Ovary (tissue), 9 donors: ENCODE results near the gene GMPR. TPM values are rescaled to one million over a fixed set of nuclear protein-coding genes. Genes with fewer than 3 reads are reported as not detected.
"Not testable (repeated sequence)": the region's sequence is repeated elsewhere in the genome, so short reads cannot be mapped to it uniquely, and the experiment has no call there.

Source experiments
- DNase-seq, 5 donors: peaks; one replicate each; pipeline ENCODE4 v3.0.0-alpha.2; 2019 to 2020
- H3K27ac ChIP-seq, 2 donors: fragments of 200-600 bp; one replicate each; pipeline versions ENCODE4 v1.5.1 to v1.8.0; 2019 to 2022
- H3K27me3 ChIP-seq: fragments of 200-600 bp; one replicate; pipeline ENCODE4 v1.8.0; 2022
- H3K36me3 ChIP-seq: fragments of 200-600 bp; sonication (generic); one replicate; pipeline ENCODE4 v1.5.1; 2019
- H3K4me1 ChIP-seq: one replicate; pipeline ENCODE4 v1.8.1; 2013; ENCODE audit warnings: mild to moderate bottlenecking, moderate library complexity; ENCODE audit not compliant: insufficient read depth
- H3K4me3 ChIP-seq: fragments of 200-600 bp; sonication (generic); one replicate; pipeline ENCODE4 v1.5.1; 2017
- H3K9me3 ChIP-seq, 2 donors: fragments of 200-600 bp in 1 of 2; sonication (generic) in 1 of 2; one replicate each; pipeline versions ENCODE4 v1.5.1 to v1.8.1; 2013 to 2019; ENCODE audit warnings: mild to moderate bottlenecking in 1 of 2, moderate library complexity in 1 of 2
- CTCF ChIP-seq, 3 donors: fragments of 450-650 bp in 2 of 3; fragments of 200-600 bp in 1 of 3; IDR thresholded peaks; one replicate each; pipeline versions ENCODE4 v1.5.1 to v1.8.0; 2016 to 2022; ENCODE audit warnings: antibody characterized with exemption in 3 of 3, mild to moderate bottlenecking in 1 of 3
- EP300 ChIP-seq: sonication (generic); formaldehyde crosslinking; IDR thresholded peaks from one replicate; pipeline ENCODE4 v1.6.1; 2017; ENCODE audit warnings: antibody characterized with exemption
- POLR2A ChIP-seq: fragments of 450-650 bp; IDR thresholded peaks from one replicate; pipeline ENCODE4 v1.6.1; 2017; ENCODE audit warnings: antibody characterized with exemption, mild to moderate bottlenecking, moderate library complexity
- WGBS, 3 donors: extraction: QIAGEN DNeasy Blood & Tissue Kit in 1 of 3; methylation state at CpG; one replicate each; pipeline versions ENCODE4 v1.1.5 to v1.1.7; 2013 to 2017; 5-methylcytosine and 5-hydroxymethylcytosine counted together
- intact Hi-C, 4 donors: fragments of 100-400 bp; cut with DNase I; formaldehyde crosslinking; loops; one replicate each; pipeline versions ENCODE4 v1.11.0 to v1.15.1; 2022 to 2023
- polyA plus RNA-seq, 2 donors: library from polyadenylated mRNA; stranded (reverse); fragments of 200-250 nt in 1 of 2; fragments of 350-450 nt in 1 of 2; fragmentation: Illumina TruSeq in 1 of 2; extraction: RNeasy Lipid Tissue Mini Kit (QIAGEN cat#74804) in 1 of 2; gene quantifications; one replicate each; pipeline ENCODE4 v1.2.3, GENCODE V29; 2013 to 2014
- total RNA-seq, 7 donors: library from RNA; depleted of rRNA in 2 of 7; stranded (reverse); fragments of >200 nt in 2 of 7; fragmentation: NEBNext Ultra II Directional in 3 of 7; extraction: Animal tissue kit (Norgen Biotek cat#: 25700) in 3 of 7; gene quantifications; one replicate each; pipeline versions ENCODE4 v1.1.0 to v1.2.4, GENCODE V29; 2016 to 2023
- donor health status: DM: no; HTN: no; CAD: no; lungs with moderate emphysema.
- donor health status: DM: no; HTN: no; CAD: no.
- donor health status: Bipolar disorder and iron deficiency.
- donor health status: DM: yes; HTN: yes; CAD: no.
- donor health status: DM: no; HTN: no; CAD: no.
- donor health status: DM: yes; HTN: yes; CAD: no.

The GMPR gene
- total and polyA plus RNA-seq, 9 donors, result 18.6 to 50.2 (median 35.1) TPM

GRCh38 chr6:16222826-16223225 is 15.6 kb upstream of the GMPR start:
- H3K4me3 ChIP-seq, result no peak overlapping the region
- H3K36me3 ChIP-seq, result no peaks in the 10 kb centered on the region
- 78 to 83% (median 82%) methylated on average over 3 of the region's 3 CpGs for WGBS, 3 donors
- intact Hi-C loops, result loop anchor here in 1 of 4 donors (10.0 kb wide), 1 partner anchor 102 kb away; no protein-coding TSS in a partner anchor
- no peaks in the 10 kb centered on the region for H3K27me3 ChIP-seq
- DNase-seq, result peak in 2 of 5 donors; percentile 15 to 16
- no peaks in the 10 kb centered on the region for H3K9me3 ChIP-seq
- peak overlapping the region in 1 of 2 donors; percentile 5 for H3K27ac ChIP-seq
- H3K4me1 ChIP-seq, result peaks cover 2% of the 10 kb centered on the region
- TF ChIP-seq CTCF (IDR thresholded peaks at IDR 0.05), result no peak

- intact Hi-C loops, result loop anchor here in 1 of 4 donors (10.0 kb wide), 1 partner anchor 101 kb away; no protein-coding TSS in a partner anchor
- peaks cover 2% of the 10 kb centered on the region for H3K4me1 ChIP-seq
- H3K9me3 ChIP-seq, result no peaks in the 10 kb centered on the region
- peak in 1 of 5 donors; percentile 26 for DNase-seq
- no peaks in the 10 kb centered on the region for H3K27me3 ChIP-seq
- peak overlapping the region in 1 of 2 donors; percentile 5 for H3K27ac ChIP-seq
- TF ChIP-seq CTCF (IDR thresholded peaks at IDR 0.05), result no peak
- TF ChIP-seq POLR2A, result no peak
- no peak for TF ChIP-seq EP300
- H3K4me3 ChIP-seq, result no peak overlapping the region
- no peaks in the 10 kb centered on the region for H3K36me3 ChIP-seq
- WGBS, 3 donors, result 15 to 42% (median 19%) methylated on average over 7 of the region's 7 CpGs
Measured at GRCh38 chr6:16223362-16223761, 15.0 kb upstream of the GMPR start.

- no peak for DNase-seq
- 21 to 49% (median 28%) methylated on average over 8 of the region's 8 CpGs for WGBS, 3 donors
- peaks cover 4% of the 10 kb centered on the region for H3K4me1 ChIP-seq
- H3K9me3 ChIP-seq, result no peaks in the 10 kb centered on the region
- H3K4me3 ChIP-seq, result no peak overlapping the region
- intact Hi-C loops, result loop anchor here in 1 of 4 donors (10.0 kb wide), 1 partner anchor 100 kb away; no protein-coding TSS in a partner anchor
- H3K27me3 ChIP-seq, result no peaks in the 10 kb centered on the region
- TF ChIP-seq POLR2A, result no peak
- TF ChIP-seq EP300, result no peak
- no peak for TF ChIP-seq CTCF (IDR thresholded peaks at IDR 0.05)
- no peaks in the 10 kb centered on the region for H3K36me3 ChIP-seq
- H3K27ac ChIP-seq, result no peak overlapping the region
Measured at GRCh38 chr6:16224409-16224808, 14.0 kb upstream of the GMPR start.

GRCh38 chr6:16225062-16225731 is 13.2 kb upstream of the GMPR start:
- not testable (repeated sequence) for H3K9me3 ChIP-seq, H3K4me3 ChIP-seq, H3K27me3 ChIP-seq, H3K27ac ChIP-seq, H3K4me1 ChIP-seq, DNase-seq, H3K36me3 ChIP-seq
- WGBS, 3 donors, result 60 to 79% (median 63%) methylated on average over 3 of the region's 3 CpGs
- intact Hi-C loops, result loop anchor here in 1 of 4 donors (10.0 kb wide), 1 partner anchor 100 kb away; no protein-coding TSS in a partner anchor

GRCh38 chr6:16226117-16227047 is 12.0 kb upstream of the GMPR start:
- WGBS, 3 donors, result 72 to 90% (median 83%) methylated on average over 21 to 23 of the region's 23 CpGs
- intact Hi-C loops, result loop anchor here in 1 of 4 donors (10.0 kb wide), 1 partner anchor 98 kb away; no protein-coding TSS in a partner anchor
- DNase-seq, result not testable (repeated sequence)

More at GRCh38 chr6:16226117-16227047, 12.0 kb upstream of the GMPR start:
- H3K27me3 ChIP-seq, H3K27ac ChIP-seq, H3K4me3 ChIP-seq, H3K9me3 ChIP-seq, H3K36me3 ChIP-seq, H3K4me1 ChIP-seq: not testable (repeated sequence)
